Measurements from ENCODE around the gene CHRNG. TPM values are rescaled to one million over a fixed set of nuclear protein-coding genes. Genes with fewer than 3 reads are reported as not detected.
"Not testable (repeated sequence)": the region's sequence is repeated elsewhere in the genome, so short reads cannot be mapped to it uniquely, and the experiment has no call there.

CHRNG gene
- total RNA-seq, 8 experiments from 2014 or later: 0.38 to 2.4 (median 0.93) TPM

- H3K4me1 ChIP-seq (replicated peaks in 1 of 2): peaks cover 5 to 14% of the 10 kb centered on the region in 2 donors
- WGBS, 10 experiments: 0 to 100% (median 81%) methylated on average over 1 to 7 of the region's 9 CpGs; no CpG with 5 or more reads in 4 of the 10 experiments
- H3K27ac ChIP-seq: no peak overlapping the region
- no peak for ATAC-seq (replicated peaks in 6 of 8)
- H3K4me3 ChIP-seq: no peak overlapping the region
- in situ Hi-C loops (cut with MboI; ENCODE audit: low pct_unique_long_range_greater_than_20kb in 2 of 9, low sequenced_read_pairs in 9 of 9, unreplicated experiment in 9 of 9): loop anchor here in 1 of 9 experiments (25.0 kb wide), 1 partner anchor 620 kb away; no protein-coding TSS in a partner anchor
Observed at GRCh38 chr2:232532419-232532818, 7.1 kb upstream of the CHRNG start.

GRCh38 chr2:232532821-232533220, 6.7 kb upstream of the CHRNG start:
- not testable (repeated sequence) for H3K27ac ChIP-seq; ATAC-seq (replicated peaks in 6 of 8); H3K4me3 ChIP-seq
- WGBS, 10 experiments: 0 to 100% (median 90%) methylated on average over 2 to 5 of the region's 7 CpGs; no CpG with 5 or more reads in 6 of the 10 experiments
- in situ Hi-C loops (cut with MboI; ENCODE audit: low pct_unique_long_range_greater_than_20kb in 2 of 9, low sequenced_read_pairs in 9 of 9, unreplicated experiment in 9 of 9): loop anchor here in 1 of 9 experiments (25.0 kb wide), 1 partner anchor 621 kb away; no protein-coding TSS in a partner anchor
- peaks cover 5 to 14% of the 10 kb centered on the region in 2 donors for H3K4me1 ChIP-seq (replicated peaks in 1 of 2)

GRCh38 chr2:232533944-232534710, 5.4 kb upstream of the CHRNG start:
- Histone ChIP-seq H3K4me1 (replicated peaks in 1 of 2) (peaks cover 5 to 15% of the 10 kb centered on the region in 2 donors), H3K27ac (no peak overlapping the region), H3K4me3 (no peak overlapping the region)
- peak in 7 of 8 experiments; percentile 10 to 75 (median 33) for ATAC-seq (replicated peaks in 6 of 8)
- in situ Hi-C loops (cut with MboI; ENCODE audit: low pct_unique_long_range_greater_than_20kb in 2 of 9, low sequenced_read_pairs in 9 of 9, unreplicated experiment in 9 of 9): loop anchor here in 1 of 9 experiments (25.0 kb wide), 1 partner anchor 622 kb away; no protein-coding TSS in a partner anchor
- 6 to 100% (median 82%) methylated on average over 1 to 3 of the region's 13 CpGs; no CpG with 5 or more reads in 2 of the 10 experiments for WGBS, 10 experiments

GRCh38 chr2:232534940-232535651, 4.4 kb upstream of the CHRNG start:
- H3K4me3 ChIP-seq: no peak overlapping the region
- in situ Hi-C loops (cut with MboI; ENCODE audit: low pct_unique_long_range_greater_than_20kb in 2 of 9, low sequenced_read_pairs in 9 of 9, unreplicated experiment in 9 of 9): loop anchor here in 1 of 9 experiments (25.0 kb wide), 1 partner anchor 623 kb away; no protein-coding TSS in a partner anchor
- ATAC-seq (replicated peaks in 6 of 8): peak in 5 of 8 experiments; percentile 45 to 76 (median 62)
- no peak overlapping the region for H3K27ac ChIP-seq
- peaks cover 5 to 21% of the 10 kb centered on the region in 2 donors for H3K4me1 ChIP-seq (replicated peaks in 1 of 2)
- whole genome bisulfite sequencing, 10 experiments: 17 to 75% (median 20%) methylated on average over 1 to 6 of the region's 14 CpGs; no CpG with 5 or more reads in 5 of the 10 experiments

- 0 to 100% (median 71%) methylated on average over 1 to 4 of the region's 5 CpGs; no CpG with 5 or more reads in 1 of the 10 experiments for WGBS, 10 experiments
- Histone ChIP-seq H3K4me3 (no peak overlapping the region), H3K27ac (no peak overlapping the region), H3K4me1 (replicated peaks in 1 of 2) (peaks cover 5 to 21% of the 10 kb centered on the region in 2 donors)
- no peak for ATAC-seq (replicated peaks in 6 of 8)
- in situ Hi-C loops (cut with MboI; ENCODE audit: low pct_unique_long_range_greater_than_20kb in 2 of 9, low sequenced_read_pairs in 9 of 9, unreplicated experiment in 9 of 9): loop anchor here in 1 of 9 experiments (25.0 kb wide), 1 partner anchor 624 kb away; no protein-coding TSS in a partner anchor
Observed at GRCh38 chr2:232535761-232536530, 3.5 kb upstream of the CHRNG start.

GRCh38 chr2:232537079-232537478, 2.4 kb upstream of the CHRNG start:
- ATAC-seq (replicated peaks in 6 of 8): no peak
- Histone ChIP-seq H3K4me1 (replicated peaks in 1 of 2) (peaks cover 5 to 21% of the 10 kb centered on the region in 2 donors), H3K27ac (no peak overlapping the region), H3K4me3 (no peak overlapping the region)
- in situ Hi-C loops (cut with MboI; ENCODE audit: low pct_unique_long_range_greater_than_20kb in 2 of 9, low sequenced_read_pairs in 9 of 9, unreplicated experiment in 9 of 9): loop anchor here in 1 of 9 experiments (25.0 kb wide), 1 partner anchor 625 kb away; no protein-coding TSS in a partner anchor
- WGBS, 10 experiments: 0 to 100% (median 63%) methylated on average over 1 to 3 of the region's 5 CpGs; no CpG with 5 or more reads in 2 of the 10 experiments

GRCh38 chr2:232537499-232537898, 2.0 kb upstream of the CHRNG start:
- H3K4me1 ChIP-seq (replicated peaks in 1 of 2): peaks cover 5 to 21% of the 10 kb centered on the region in 2 donors
- no peak for ATAC-seq (replicated peaks in 6 of 8)
- in situ Hi-C loops (cut with MboI; ENCODE audit: low pct_unique_long_range_greater_than_20kb in 2 of 9, low sequenced_read_pairs in 9 of 9, unreplicated experiment in 9 of 9): loop anchor here in 1 of 9 experiments (25.0 kb wide), 1 partner anchor 625 kb away; no protein-coding TSS in a partner anchor
- no peak overlapping the region for H3K4me3 ChIP-seq
- WGBS, 10 experiments: 20 to 100% (median 85%) methylated on average over 1 to 2 of the region's 4 CpGs; no CpG with 5 or more reads in 6 of the 10 experiments
- no peak overlapping the region for H3K27ac ChIP-seq

DNA sequence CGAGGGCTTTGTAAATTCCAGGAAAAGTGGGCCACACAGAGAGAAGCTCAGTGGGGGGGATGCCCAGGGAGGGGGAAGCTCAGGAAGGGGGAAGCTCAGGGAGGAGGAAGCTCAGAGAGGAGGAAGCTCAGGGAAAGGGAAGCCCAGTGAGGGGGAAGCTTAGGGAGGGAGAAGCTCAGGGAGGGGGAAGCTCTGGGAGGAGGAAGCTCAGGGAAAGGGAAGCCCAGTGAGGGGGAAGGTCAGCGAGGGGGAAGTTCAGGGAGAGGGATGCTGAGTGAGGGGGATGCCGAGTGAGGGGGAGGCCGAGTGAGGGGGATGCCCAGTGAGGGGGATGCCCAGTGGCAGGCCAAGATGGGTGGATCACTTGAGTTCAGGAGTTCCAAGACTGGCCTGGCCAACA, 821 bp upstream of the CHRNG start:
- Histone ChIP-seq H3K4me3 (no peak overlapping the region), H3K27ac (no peak overlapping the region), H3K4me1 (replicated peaks in 1 of 2) (peaks cover 5 to 21% of the 10 kb centered on the region in 2 donors)
- WGBS, 10 experiments: 0 to 40% methylated on average over 1 of the region's 4 CpGs; no CpG with 5 or more reads in 8 of the 10 experiments
- ATAC-seq (replicated peaks in 6 of 8): no peak
- in situ Hi-C loops (cut with MboI; ENCODE audit: low pct_unique_long_range_greater_than_20kb in 2 of 9, low sequenced_read_pairs in 9 of 9, unreplicated experiment in 9 of 9): loop anchor here in 1 of 9 experiments (25.0 kb wide), 1 partner anchor 626 kb away; no protein-coding TSS in a partner anchor

GRCh38 chr2:232540441-232541041, 1.0 kb downstream of the CHRNG start:
- no peak overlapping the region for H3K4me3 ChIP-seq
- 20 to 100% (median 90%) methylated on average over 1 to 3 of the region's 17 CpGs; no CpG with 5 or more reads in 7 of the 10 experiments for WGBS, 10 experiments
- in situ Hi-C loops (cut with MboI; ENCODE audit: low pct_unique_long_range_greater_than_20kb in 2 of 9, low sequenced_read_pairs in 9 of 9, unreplicated experiment in 9 of 9): loop anchor here in 1 of 9 experiments (25.0 kb wide), 1 partner anchor 628 kb away; no protein-coding TSS in a partner anchor
- H3K27ac ChIP-seq: no peak overlapping the region
- ATAC-seq (replicated peaks in 6 of 8): peak in 1 of 8 experiments; percentile 4
- peaks cover 0 to 7% of the 10 kb centered on the region in 2 donors for H3K4me1 ChIP-seq (replicated peaks in 1 of 2)

GRCh38 chr2:232541195-232541960, 1.9 kb downstream of the CHRNG start:
- 0 to 81% (median 20%) methylated on average over 1 to 3 of the region's 19 CpGs; no CpG with 5 or more reads in 7 of the 10 experiments for WGBS, 10 experiments
- ATAC-seq (replicated peaks in 6 of 8): peak in 3 of 8 experiments; percentile 4 to 11 (median 9)
- H3K4me3 ChIP-seq: no peak overlapping the region
- in situ Hi-C loops (cut with MboI; ENCODE audit: low pct_unique_long_range_greater_than_20kb in 2 of 9, low sequenced_read_pairs in 9 of 9, unreplicated experiment in 9 of 9): loop anchor here in 1 of 9 experiments (25.0 kb wide), 1 partner anchor 629 kb away; no protein-coding TSS in a partner anchor
- peaks cover 0 to 7% of the 10 kb centered on the region in 2 donors for H3K4me1 ChIP-seq (replicated peaks in 1 of 2)
- H3K27ac ChIP-seq: no peak overlapping the region

Data from motor neuron (in vitro differentiated cells).